OCI-LY1 (cell line): ENCODE measurements around the gene SLCO2A1.

ENCODE experiments used
- EZH2 ChIP-seq: fragments of 200-600 bp; sonication (generic), shearing (Covaris generic); IDR thresholded peaks from 2 replicates; pipeline ENCODE4 v1.8.0; 2017; ENCODE audit warnings: borderline replicate concordance, mixed run types, mild to moderate bottlenecking, antibody characterized with exemption, low read length, moderate library complexity, mixed read lengths
- TF ChIP-seq, protein P1 (sequence below): fragments of 200-600 bp; sonication (generic), shearing (Covaris generic); IDR thresholded peaks from 2 replicates; pipeline ENCODE4 v1.5.1; 2017; ENCODE audit warnings: mild to moderate bottlenecking, antibody characterized with exemption, low read length, moderate library complexity, mixed read lengths

DNA sequence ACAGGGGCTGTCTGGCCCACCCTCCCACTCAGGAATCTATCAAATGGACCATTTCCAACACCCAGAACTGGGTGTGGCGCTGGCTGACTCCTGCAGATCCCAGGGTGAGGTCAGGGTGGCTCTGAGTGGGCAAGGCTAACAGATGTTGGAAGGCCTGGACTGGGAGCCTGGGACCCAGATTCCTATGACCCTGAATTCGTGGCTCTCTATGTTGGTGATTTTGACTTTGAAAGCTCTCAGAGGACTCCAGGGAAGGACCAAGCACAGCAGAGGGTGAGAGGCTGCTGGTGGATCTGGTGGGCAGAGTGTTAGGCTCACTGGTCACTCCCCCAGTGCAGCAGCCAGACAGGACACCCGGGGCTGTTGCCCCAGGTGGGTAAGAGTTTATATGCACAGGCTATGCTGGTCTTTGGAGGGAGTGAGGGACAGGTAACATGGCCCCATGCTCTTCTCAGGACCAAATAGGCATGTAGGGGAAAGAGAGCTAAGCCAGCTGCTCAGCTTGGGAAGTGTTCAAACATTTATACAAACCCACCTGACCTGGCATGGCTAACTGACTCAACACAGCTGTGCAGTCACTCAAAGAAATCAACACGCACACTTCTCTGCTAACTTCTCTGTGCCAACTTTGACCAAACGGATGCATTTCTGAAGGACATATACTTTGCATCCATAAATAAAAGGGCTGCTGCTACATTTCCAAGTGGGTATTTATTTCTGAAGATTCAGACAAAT is 71.5 kb downstream of the SLCO2A1 start:
- TF ChIP-seq, protein P1, sequence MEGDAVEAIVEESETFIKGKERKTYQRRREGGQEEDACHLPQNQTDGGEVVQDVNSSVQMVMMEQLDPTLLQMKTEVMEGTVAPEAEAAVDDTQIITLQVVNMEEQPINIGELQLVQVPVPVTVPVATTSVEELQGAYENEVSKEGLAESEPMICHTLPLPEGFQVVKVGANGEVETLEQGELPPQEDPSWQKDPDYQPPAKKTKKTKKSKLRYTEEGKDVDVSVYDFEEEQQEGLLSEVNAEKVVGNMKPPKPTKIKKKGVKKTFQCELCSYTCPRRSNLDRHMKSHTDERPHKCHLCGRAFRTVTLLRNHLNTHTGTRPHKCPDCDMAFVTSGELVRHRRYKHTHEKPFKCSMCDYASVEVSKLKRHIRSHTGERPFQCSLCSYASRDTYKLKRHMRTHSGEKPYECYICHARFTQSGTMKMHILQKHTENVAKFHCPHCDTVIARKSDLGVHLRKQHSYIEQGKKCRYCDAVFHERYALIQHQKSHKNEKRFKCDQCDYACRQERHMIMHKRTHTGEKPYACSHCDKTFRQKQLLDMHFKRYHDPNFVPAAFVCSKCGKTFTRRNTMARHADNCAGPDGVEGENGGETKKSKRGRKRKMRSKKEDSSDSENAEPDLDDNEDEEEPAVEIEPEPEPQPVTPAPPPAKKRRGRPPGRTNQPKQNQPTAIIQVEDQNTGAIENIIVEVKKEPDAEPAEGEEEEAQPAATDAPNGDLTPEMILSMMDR, result no peak
- no peak for TF ChIP-seq EZH2
